MG63 (cell line): Measurements from ENCODE around the gene G6PC1. TPM values are rescaled to one million over a fixed set of nuclear protein-coding genes. Genes with fewer than 3 reads are reported as not detected.
A peak's percentile ranks its signal among the peaks of the same experiment; 100 is the strongest.
"Not testable (repeated sequence)": the region's sequence is repeated elsewhere in the genome, so short reads cannot be mapped to it uniquely, and the experiment has no call there.

ENCODE experiments used
- DNase-seq: peaks from one replicate; pipeline ENCODE4 v3.0.0-alpha.2; 2020
- H3K27me3 ChIP-seq: fragments of 250-450 bp; sonication (Bioruptor Pico); 2 replicates; pipeline ENCODE4 v1.5.1; 2020; ENCODE audit warnings: mild to moderate bottlenecking, moderate library complexity
- H3K36me3 ChIP-seq: fragments of 250-450 bp; sonication (Bioruptor Pico); 2 replicates; pipeline ENCODE4 v1.5.1; 2020; ENCODE audit warnings: mild to moderate bottlenecking, moderate library complexity
- H3K4me3 ChIP-seq: fragments of 250-450 bp; sonication (Bioruptor Pico); 2 replicates; pipeline ENCODE4 v1.5.1; 2020; ENCODE audit warnings: mild to moderate bottlenecking, moderate library complexity
- H3K9me3 ChIP-seq: fragments of 250-450 bp; sonication (Bioruptor Pico); 2 replicates; pipeline ENCODE4 v1.5.1; 2020; ENCODE audit warnings: mild to moderate bottlenecking, moderate library complexity
- total RNA-seq: library from RNA; depleted of rRNA; stranded (reverse); fragments of >200 nt; shearing (Covaris generic); gene quantifications from 2 replicates; pipeline ENCODE4 v1.2.3, GENCODE V29; 2014; ENCODE audit warnings: low replicate concordance

Gene G6PC1
- total RNA-seq, 1 experiment from 2014 or later, result not detected

DNA sequence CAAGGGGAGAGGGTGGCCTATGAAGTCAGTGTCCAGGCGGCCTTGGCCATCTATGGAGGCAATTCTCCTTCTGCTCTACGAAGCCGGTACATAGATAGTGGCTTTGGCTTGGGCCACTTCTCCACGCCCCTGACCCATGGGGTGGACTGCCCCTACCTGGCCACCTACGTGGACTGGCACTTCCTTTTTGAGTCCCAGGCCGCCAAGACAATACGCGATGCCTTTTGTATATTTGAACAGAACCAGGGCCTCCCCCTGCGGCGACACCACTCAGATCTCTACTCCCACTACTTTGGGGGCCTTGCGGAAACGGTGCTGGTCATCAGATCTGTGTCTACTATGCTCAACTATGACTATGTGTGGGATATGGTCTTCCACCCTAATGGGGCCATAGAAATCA lies 32.3 kb upstream of the G6PC1 start:
- Histone ChIP-seq H3K36me3 (no peaks in the 10 kb centered on the region), H3K4me3 (no peak overlapping the region), H3K9me3 (peaks cover 19% of the 10 kb centered on the region), H3K27me3 (no peaks in the 10 kb centered on the region)
- DNase-seq, result no peak

DNA sequence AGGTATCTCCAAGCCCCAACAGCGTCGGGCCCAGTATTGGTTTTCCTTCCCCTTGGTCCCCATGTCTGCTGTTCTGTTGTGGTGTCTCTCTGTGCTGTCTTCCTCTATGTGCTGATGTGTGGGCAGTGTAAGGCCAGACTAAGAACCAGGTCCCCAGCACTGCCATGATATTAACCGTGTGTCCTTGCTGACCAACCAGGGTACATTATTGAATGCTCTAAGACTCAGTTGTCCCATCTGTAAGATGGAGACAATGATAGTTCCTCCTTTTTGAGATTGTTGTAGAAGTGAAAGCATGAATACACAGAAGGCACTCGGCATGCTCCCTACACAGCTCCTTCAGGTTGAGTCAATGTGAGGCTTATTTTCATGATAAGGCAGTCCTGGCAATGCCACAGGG lies 29.0 kb upstream of the G6PC1 start:
- Histone ChIP-seq H3K36me3 (no peaks in the 10 kb centered on the region), H3K4me3 (no peak overlapping the region), H3K27me3 (no peaks in the 10 kb centered on the region), H3K9me3 (peaks cover 17% of the 10 kb centered on the region)
- no peak for DNase-seq

DNA sequence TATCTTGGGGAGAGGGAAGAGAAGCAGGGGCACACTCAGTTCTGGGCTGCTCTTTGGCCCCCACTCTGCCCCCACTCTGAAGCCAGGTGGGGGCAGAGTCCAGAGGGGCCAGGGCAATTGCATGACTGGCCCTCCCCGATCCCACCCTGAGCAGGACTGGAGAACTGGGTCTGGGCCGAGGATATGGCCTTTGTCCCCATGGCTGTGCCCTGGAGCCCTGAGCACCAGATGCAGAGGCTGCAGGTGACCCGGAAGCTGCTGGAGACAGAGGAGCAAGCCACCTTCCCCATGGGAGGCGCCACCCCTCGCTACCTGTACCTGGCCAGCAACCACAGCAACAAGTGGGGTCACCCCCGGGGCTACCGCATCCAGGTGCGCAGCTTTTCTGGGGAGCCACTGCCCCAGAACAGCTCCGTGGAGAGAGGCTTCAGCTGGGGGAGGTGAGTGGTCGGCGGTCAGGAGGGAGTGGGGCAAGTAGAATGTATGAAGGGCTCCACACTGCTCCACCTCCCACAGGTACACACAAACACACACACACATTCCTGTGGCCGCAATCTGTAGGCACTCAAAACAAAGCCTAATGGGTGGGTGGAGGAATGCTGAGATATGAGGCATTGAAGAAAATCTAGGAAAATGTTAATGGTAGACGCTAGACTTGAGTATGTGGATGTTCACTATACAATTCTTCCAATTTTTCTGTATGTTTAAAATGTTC lies 28.2 kb upstream of the G6PC1 start:
- DNase-seq, result no peak
- peaks cover 17% of the 10 kb centered on the region for H3K9me3 ChIP-seq
- no peaks in the 10 kb centered on the region for H3K36me3 ChIP-seq
- no peaks in the 10 kb centered on the region for H3K27me3 ChIP-seq
- H3K4me3 ChIP-seq, result no peak overlapping the region

DNA sequence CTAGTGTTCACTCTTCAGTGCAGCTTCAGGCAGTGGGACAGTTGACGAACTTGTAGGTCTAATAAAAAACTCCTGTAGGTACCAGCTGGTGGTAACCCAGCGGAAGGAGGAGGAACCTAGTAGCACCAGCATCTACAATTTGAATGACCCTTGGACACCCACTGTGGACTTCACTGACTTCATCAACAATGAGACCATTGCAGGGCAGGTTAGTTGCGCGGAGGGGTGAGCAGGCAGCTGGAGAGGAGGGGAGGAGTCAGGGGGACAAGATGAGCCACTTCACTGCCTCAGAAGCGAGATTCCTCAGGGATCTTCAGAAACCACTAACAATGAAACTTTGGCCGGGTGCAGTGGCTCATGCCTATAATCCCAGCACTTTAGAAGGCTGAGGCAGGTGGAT lies 27.3 kb upstream of the G6PC1 start:
- no peak for DNase-seq

GRCh38 chr17:42873932-42874695 lies 26.5 kb upstream of the G6PC1 start:
- not testable (repeated sequence) for H3K36me3 ChIP-seq, H3K4me3 ChIP-seq, H3K27me3 ChIP-seq
- peaks cover 17% of the 10 kb centered on the region for H3K9me3 ChIP-seq
- DNase-seq, result peak; percentile 18

More for the DNA sequence above, 27.3 kb upstream of the G6PC1 start:
- H3K36me3 ChIP-seq, result no peaks in the 10 kb centered on the region
- H3K9me3 ChIP-seq, result peaks cover 17% of the 10 kb centered on the region
- H3K4me3 ChIP-seq, result no peak overlapping the region
- H3K27me3 ChIP-seq, result no peaks in the 10 kb centered on the region

DNA sequence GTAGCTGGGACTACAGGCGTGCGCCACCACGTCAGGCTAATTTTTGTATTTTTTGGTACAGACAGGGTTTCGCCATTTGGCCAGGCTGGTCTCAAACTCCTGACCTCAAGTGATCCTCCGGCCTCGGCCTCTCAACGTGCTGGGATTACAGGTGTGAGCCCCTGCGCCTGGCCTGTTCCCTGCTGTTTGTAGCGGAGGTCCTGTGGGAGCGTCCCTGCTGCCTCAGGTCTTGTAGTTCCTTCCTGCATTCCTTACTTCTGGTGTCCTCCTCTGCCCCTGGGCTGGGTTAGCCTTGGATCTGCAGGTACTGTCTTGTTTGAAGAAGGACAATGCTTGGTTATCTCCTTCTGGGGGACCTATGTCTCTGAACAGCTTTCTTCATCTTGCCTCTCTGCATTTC lies 23.6 kb upstream of the G6PC1 start:
- no peak for DNase-seq
- Histone ChIP-seq H3K9me3 (no peaks in the 10 kb centered on the region), H3K4me3 (no peak overlapping the region), H3K27me3 (no peaks in the 10 kb centered on the region), H3K36me3 (no peaks in the 10 kb centered on the region)

DNA sequence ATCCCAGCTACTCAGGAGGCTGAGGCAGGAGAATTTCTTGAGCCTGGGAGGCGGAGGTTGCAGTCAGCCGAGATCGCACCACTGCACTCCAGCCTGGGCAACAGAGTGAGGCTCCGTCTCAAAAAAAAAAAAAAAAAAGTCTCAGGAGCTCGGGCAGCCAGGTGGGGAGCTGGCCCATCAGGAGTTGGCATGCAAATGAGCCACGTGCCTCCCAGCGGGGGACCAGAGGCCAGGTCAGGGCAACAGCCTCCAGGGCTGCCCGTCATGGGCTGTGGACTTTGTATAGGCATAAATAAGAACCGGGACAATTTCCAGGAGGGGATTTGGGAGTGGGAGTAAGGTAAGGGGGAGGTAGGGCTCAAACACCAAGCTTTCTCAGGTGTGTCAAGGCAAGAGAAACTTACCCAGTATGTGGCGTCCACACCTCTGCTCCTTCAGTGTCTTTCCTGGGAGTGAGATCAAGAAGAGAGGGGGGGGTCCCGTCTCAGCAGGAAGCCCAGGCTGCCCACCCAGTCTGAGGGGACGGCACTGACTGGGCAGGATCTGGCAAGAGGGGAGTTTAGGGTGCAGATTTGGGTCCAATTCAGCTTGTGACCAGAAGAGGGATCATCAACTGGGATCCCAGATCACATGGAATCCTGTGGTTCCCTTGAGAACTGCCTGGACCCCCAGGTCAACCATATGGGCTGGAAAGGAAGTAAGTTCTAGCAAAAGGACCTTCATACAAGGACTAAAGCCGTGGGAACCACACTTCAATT lies 22.3 kb upstream of the G6PC1 start:
- Histone ChIP-seq H3K4me3 (no peak overlapping the region), H3K36me3 (no peaks in the 10 kb centered on the region), H3K27me3 (no peaks in the 10 kb centered on the region), H3K9me3 (no peaks in the 10 kb centered on the region)
- no peak for DNase-seq

DNA sequence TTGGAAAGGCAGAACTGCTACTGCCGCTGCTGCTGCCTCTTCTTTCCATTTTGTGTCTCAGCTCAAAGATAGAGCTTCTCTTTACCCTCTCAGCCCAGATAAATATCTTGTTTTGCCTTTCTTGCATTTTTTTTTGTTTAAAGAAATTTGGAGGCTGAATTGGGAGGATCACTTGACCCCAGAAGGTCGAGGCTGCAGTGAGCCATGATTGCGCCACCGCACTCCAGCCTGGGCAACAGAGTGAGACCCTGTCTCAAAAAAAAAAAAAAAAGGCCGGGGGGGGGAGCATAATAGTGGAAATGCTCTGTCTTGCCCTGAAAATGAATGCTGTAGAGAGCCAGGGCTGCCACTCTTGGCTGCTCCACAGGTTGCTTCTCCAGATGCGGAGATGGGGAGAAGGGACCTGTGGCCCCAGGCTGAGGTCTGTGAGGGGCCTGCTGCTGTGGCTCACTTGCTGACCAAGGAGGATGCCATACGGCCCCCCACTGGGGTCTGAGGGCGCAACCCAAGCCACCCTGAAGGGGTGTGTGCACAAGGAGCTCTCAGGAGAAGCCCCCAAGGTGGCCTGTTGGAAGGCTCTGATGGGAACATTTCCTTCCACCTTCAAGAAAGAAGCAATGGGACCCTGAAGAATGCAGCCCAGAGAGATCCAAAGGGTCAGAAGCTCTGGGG lies 21.5 kb upstream of the G6PC1 start:
- no peaks in the 10 kb centered on the region for H3K36me3 ChIP-seq
- H3K9me3 ChIP-seq, result no peaks in the 10 kb centered on the region
- no peaks in the 10 kb centered on the region for H3K27me3 ChIP-seq
- DNase-seq, result no peak
- no peak overlapping the region for H3K4me3 ChIP-seq

- H3K27me3 ChIP-seq, result no peaks in the 10 kb centered on the region
- H3K36me3 ChIP-seq, result no peaks in the 10 kb centered on the region
- H3K4me3 ChIP-seq, result no peak overlapping the region
- no peak for DNase-seq
- H3K9me3 ChIP-seq, result no peaks in the 10 kb centered on the region
Observed at GRCh38 chr17:42879596-42879985, 21.0 kb upstream of the G6PC1 start.

DNA sequence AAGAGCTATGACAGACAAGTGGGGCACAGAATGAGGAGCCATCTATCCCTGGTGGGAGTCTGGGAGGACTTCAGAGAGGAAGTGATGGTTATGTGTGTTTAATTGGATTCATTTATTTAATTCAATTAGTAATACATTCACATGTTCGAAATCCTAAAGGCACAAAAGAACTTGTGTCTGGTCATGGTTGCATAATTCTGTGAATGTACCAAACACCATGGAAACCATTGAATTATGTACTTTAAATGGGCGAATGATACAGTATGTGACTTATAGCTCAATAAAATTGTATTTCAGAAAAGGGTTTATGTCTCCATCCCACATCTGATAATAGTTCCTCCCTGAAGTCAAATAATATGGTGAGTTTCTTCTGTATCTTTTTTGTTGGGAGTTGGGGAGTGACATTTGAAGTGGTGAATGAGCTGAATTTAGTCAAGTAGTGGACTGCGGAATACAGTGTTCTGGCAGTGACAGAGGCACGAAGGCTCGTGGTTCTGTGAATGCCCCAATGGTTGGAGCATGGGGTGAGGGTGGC lies 19.8 kb upstream of the G6PC1 start:
- DNase-seq, result no peak
- no peaks in the 10 kb centered on the region for H3K27me3 ChIP-seq
- H3K4me3 ChIP-seq, result no peak overlapping the region
- no peaks in the 10 kb centered on the region for H3K9me3 ChIP-seq
- H3K36me3 ChIP-seq, result no peaks in the 10 kb centered on the region

DNA sequence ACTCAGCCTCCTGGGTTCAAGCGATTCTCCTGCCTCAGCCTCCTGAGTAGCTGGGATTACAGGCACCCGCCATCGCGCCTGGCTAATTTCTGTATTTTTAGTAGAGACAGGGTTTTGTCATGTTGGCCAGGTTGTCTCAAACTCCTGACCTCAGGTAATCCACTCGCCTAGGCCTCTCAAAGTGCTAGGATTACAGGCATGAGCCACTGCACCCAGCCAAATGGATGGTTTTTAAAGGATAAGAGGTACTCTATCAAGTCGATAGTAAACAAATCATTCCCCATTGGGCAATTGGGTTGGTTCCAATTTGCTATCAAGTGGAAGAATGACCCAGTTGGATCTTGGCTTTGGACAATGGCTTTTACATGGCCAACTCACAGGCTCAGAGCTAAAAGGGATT lies 18.9 kb upstream of the G6PC1 start:
- not testable (repeated sequence) for H3K9me3 ChIP-seq, H3K36me3 ChIP-seq, H3K27me3 ChIP-seq, H3K4me3 ChIP-seq, DNase-seq

DNA sequence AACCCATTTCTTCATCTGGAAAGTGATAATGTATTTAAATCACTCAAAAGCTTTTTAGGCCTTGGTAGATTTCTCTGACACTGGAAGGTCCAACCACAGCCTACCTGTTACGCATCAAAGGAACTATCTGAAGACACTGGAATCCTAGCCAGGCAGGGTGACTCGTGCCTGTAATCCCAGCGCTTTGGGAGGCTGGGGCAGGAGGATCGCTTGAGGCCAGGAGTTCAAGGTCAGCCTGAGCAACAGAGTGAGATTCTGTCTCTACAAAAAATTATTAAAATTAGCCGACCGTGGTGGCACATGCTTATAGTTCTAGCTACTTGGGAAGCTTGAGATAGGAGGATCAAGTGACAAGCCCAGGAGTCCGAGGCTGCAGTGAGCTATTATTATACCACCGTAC lies 18.4 kb upstream of the G6PC1 start:
- Histone ChIP-seq H3K36me3 (no peaks in the 10 kb centered on the region), H3K27me3 (no peaks in the 10 kb centered on the region), H3K9me3 (no peaks in the 10 kb centered on the region), H3K4me3 (no peak overlapping the region)
- DNase-seq, result no peak

GRCh38 chr17:42883802-42884558 lies 16.6 kb upstream of the G6PC1 start:
- Histone ChIP-seq H3K4me3 (no peak overlapping the region), H3K36me3 (no peaks in the 10 kb centered on the region), H3K27me3 (no peaks in the 10 kb centered on the region), H3K9me3 (no peaks in the 10 kb centered on the region)
- no peak for DNase-seq

DNA sequence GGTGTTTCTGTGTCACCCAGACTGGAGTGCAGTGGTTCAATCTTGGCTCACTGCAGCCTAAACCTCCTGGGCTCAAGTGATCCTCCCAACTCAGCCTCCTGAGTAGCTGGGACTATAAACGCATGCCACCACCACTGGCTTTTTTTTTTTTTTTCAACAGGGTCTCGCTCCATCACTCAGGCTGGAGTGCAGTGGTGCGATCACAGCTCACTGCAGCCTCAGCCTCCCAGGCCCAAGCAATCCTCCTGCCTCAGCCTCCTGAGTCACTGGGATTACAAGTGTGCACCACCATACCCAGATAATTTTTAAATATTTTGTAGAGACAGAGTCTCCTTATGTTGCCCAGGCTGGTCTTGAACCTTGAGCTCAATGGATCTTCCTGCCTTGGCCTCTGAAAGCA lies 14.8 kb upstream of the G6PC1 start:
- H3K4me3 ChIP-seq, H3K36me3 ChIP-seq, H3K27me3 ChIP-seq, H3K9me3 ChIP-seq, DNase-seq: not testable (repeated sequence)

- H3K4me3 ChIP-seq, result no peak overlapping the region
- no peaks in the 10 kb centered on the region for H3K9me3 ChIP-seq
- H3K36me3 ChIP-seq, result no peaks in the 10 kb centered on the region
- H3K27me3 ChIP-seq, result no peaks in the 10 kb centered on the region
- peak; percentile 48 for DNase-seq
Observed at GRCh38 chr17:42886283-42887176, 14.1 kb upstream of the G6PC1 start.
